GM12878 (cell line): ENCODE measurements around the gene ARHGEF16. TPM values are rescaled to one million over a fixed set of nuclear protein-coding genes. Genes with fewer than 3 reads are reported as not detected.

Experiments used
- ATAC-seq: fragments of 200-7000 bp; cut with Tn5 transposase; 3 replicates; pipeline ENCODE4 v1.9.1; 2020; ENCODE audit warnings: mild to moderate bottlenecking, moderate library complexity
- BruUV-seq: library from RNA; stranded (reverse); fragments of 400-500 nt; replicated peaks from 2 replicates; lab custom pipeline; 2021; lab: Mats Ljungman, UMichigan
- CTCF ChIA-PET: fragments of 300-600 bp; sonication (Branson Sonifier 250); formaldehyde crosslinking; extraction: SDS; loops from one replicate; lab custom pipeline; 2021; ENCODE audit warnings: inconsistent platforms; lab: Yijun Ruan, JAX
- POLR2A ChIA-PET: fragments of 350-600 bp; formaldehyde crosslinking; extraction: SDS; loops from one replicate; lab custom pipeline; 2021; ENCODE audit warnings: inconsistent platforms; lab: Charles Lee
- RAD21 ChIA-PET: fragments of 300-600 bp; sonication (Branson Sonifier 250); formaldehyde crosslinking; loops from one replicate; lab custom pipeline; 2023; ENCODE audit warnings: antibody characterized with exemption; ENCODE audit not compliant: unreplicated experiment; lab: Charles Lee
- SMC1A ChIA-PET: fragments of 300-600 bp; sonication (Branson Sonifier 250); formaldehyde crosslinking; loops from one replicate; lab custom pipeline; 2023; ENCODE audit not compliant: unreplicated experiment, uncharacterized antibody; lab: Charles Lee
- DNase-seq: peaks from one replicate; pipeline ENCODE4 v3.0.0-alpha.2; 2011; ENCODE audit warnings: low read depth, low spot score
- FAIRE-seq: peaks from 3 replicates; lab custom pipeline; 2011; peaks lifted over from hg19 to GRCh38; lab: Jason Lieb, UNC
- H2AFZ ChIP-seq: 2 replicates; pipeline ENCODE4 v1.6.0; 2011; ENCODE audit warnings: low read depth, low read length, control low read depth; ENCODE audit not compliant: control insufficient read depth
- H3K27ac ChIP-seq: 2 replicates; pipeline ENCODE4 v1.5.1; 2011; ENCODE audit warnings: control low read depth; ENCODE audit not compliant: control insufficient read depth, insufficient read depth
- H3K27me3 ChIP-seq, 2 experiments: replicated peaks in 1 of 2; 2 replicates each; pipeline versions ENCODE4 v1.6.0 to v1.6.1; 2011; ENCODE audit warnings: low read length in 1 of 2; ENCODE audit not compliant: control insufficient read depth in 2 of 2, insufficient read depth in 2 of 2
- H3K36me3 ChIP-seq, 2 experiments: 2 replicates each; pipeline ENCODE4 v1.5.1; 2011; ENCODE audit warnings: low read length in 1 of 2; ENCODE audit not compliant: control insufficient read depth in 2 of 2, insufficient read depth in 2 of 2
- H3K4me1 ChIP-seq: 2 replicates; pipeline ENCODE4 v1.6.1; 2011; ENCODE audit warnings: mild to moderate bottlenecking, low read length, moderate library complexity, mixed read lengths; ENCODE audit not compliant: control insufficient read depth, insufficient read depth
- H3K4me2 ChIP-seq: 2 replicates; pipeline ENCODE4 v1.6.0; 2011; ENCODE audit warnings: control low read depth; ENCODE audit not compliant: control insufficient read depth, insufficient read depth
- H3K4me3 ChIP-seq: fragments of 200-600 bp; sonication (generic); 2 replicates; pipeline ENCODE4 v1.5.1; 2016
- H3K79me2 ChIP-seq: 2 replicates; pipeline ENCODE4 v1.6.0; 2011; ENCODE audit warnings: low read length; ENCODE audit not compliant: control insufficient read depth, insufficient read depth
- H3K9ac ChIP-seq: 2 replicates; pipeline ENCODE4 v1.8.0; 2011; ENCODE audit warnings: low read length, control low read depth, mixed read lengths; ENCODE audit not compliant: control insufficient read depth, insufficient read depth
- H3K9me3 ChIP-seq: replicated peaks from 3 replicates; pipeline ENCODE4 v1.5.1; 2011; ENCODE audit warnings: mild to moderate bottlenecking, low read length; ENCODE audit not compliant: control insufficient read depth, insufficient read depth
- H4K20me1 ChIP-seq: 2 replicates; pipeline ENCODE4 v1.6.0; 2011; ENCODE audit not compliant: control insufficient read depth, insufficient read depth
- ATF7 ChIP-seq: fragments of 450-650 bp; IDR thresholded peaks from 2 replicates; pipeline ENCODE4 v1.6.1; 2016; ENCODE audit warnings: low read depth, mild to moderate bottlenecking
- CUX1 ChIP-seq: IDR thresholded peaks from 2 replicates; pipeline ENCODE4 v1.6.1; 2012; ENCODE audit warnings: improper control_type of control experiment, low read depth, low read length; ENCODE audit not compliant: insufficient replicate concordance
- EGR1 ChIP-seq, 2 experiments: IDR thresholded peaks; 1 replicate in 1 of 2; 2 replicates in 1 of 2; pipeline ENCODE4 v1.6.1; 2011 to 2012; ENCODE audit warnings: low read depth in 2 of 2, low read length in 2 of 2, borderline replicate concordance in 1 of 2, mild to moderate bottlenecking in 1 of 2, moderate library complexity in 1 of 2
- FOXK2 ChIP-seq: fragments of 450-650 bp; IDR thresholded peaks from 2 replicates; pipeline ENCODE4 v1.6.1; 2017; ENCODE audit warnings: mild to moderate bottlenecking, moderate library complexity
- GATAD2B ChIP-seq: fragments of 450-650 bp; conservative IDR thresholded peaks from 2 replicates; pipeline ENCODE4 v1.6.1; 2017; ENCODE audit warnings: low read depth, mild to moderate bottlenecking, moderate library complexity
- IKZF2 ChIP-seq, 2 experiments: fragments of 450-650 bp; IDR thresholded peaks; 2 replicates each; pipeline ENCODE4 v1.6.1; 2017; ENCODE audit warnings: mild to moderate bottlenecking in 2 of 2, moderate library complexity in 2 of 2
- JUND ChIP-seq: IDR thresholded peaks from 2 replicates; pipeline ENCODE4 v1.6.1; 2012; ENCODE audit warnings: low read depth, mild to moderate bottlenecking, low read length, improper control_type of control experiment, moderate library complexity
- MEF2B ChIP-seq: fragments of 450-650 bp; IDR thresholded peaks from 2 replicates; pipeline ENCODE4 v1.6.1; 2018; ENCODE audit warnings: mild to moderate bottlenecking, moderate library complexity; ENCODE audit not compliant: partially characterized antibody, poor library complexity, severe bottlenecking
- NRF1 ChIP-seq: conservative IDR thresholded peaks from 2 replicates; pipeline ENCODE4 v1.6.1; 2011; ENCODE audit warnings: mild to moderate bottlenecking, low read depth, low read length, improper control_type of control experiment
- TAF1 ChIP-seq: IDR thresholded peaks from 2 replicates; pipeline ENCODE4 v1.6.1; 2011; ENCODE audit warnings: mild to moderate bottlenecking, low read depth, low read length, borderline replicate concordance
- ZNF217 ChIP-seq: fragments of 450-650 bp; IDR thresholded peaks from 2 replicates; pipeline ENCODE4 v1.6.1; 2017; ENCODE audit warnings: antibody characterized with exemption, mild to moderate bottlenecking
- ZNF24 ChIP-seq: fragments of 450-650 bp; IDR thresholded peaks from 2 replicates; pipeline ENCODE4 v1.6.1; 2017; ENCODE audit warnings: antibody characterized with exemption, mild to moderate bottlenecking
- ZNF384 ChIP-seq: IDR thresholded peaks from 2 replicates; pipeline ENCODE4 v1.6.1; 2012; ENCODE audit warnings: low read depth, mild to moderate bottlenecking, low read length, improper control_type of control experiment, borderline replicate concordance
- WGBS: methylation state at CpG from one replicate; pipeline ENCODE4 v1.1.6; 2016; ENCODE audit warnings: low lambda C conversion rate; ENCODE audit not compliant: insufficient replicate concordance, insufficient coverage; ENCODE audit errors: missing lambda C conversion rate; 5-methylcytosine and 5-hydroxymethylcytosine counted together
- in situ Hi-C: fragments of 300-500 bp; cut with MboI; formaldehyde crosslinking; loops from 9 replicates; pipeline ENCODE4 v1.14.3; 2018; ENCODE audit warnings: mixed read lengths
- intact Hi-C: fragments of 100-400 bp; cut with micrococcal nuclease; formaldehyde crosslinking; loops from one replicate; pipeline ENCODE4 v1.14.2; 2022; ENCODE audit not compliant: unreplicated experiment
- polyA plus RNA-seq, 11 experiments: library from polyadenylated mRNA; depleted of rRNA in 4 of 11; unstranded in 6 of 11; stranded (reverse) in 5 of 11; fragments of >200 nt; fragmentation: Nextera tagmentation in 4 of 11; fragmentation: Illumina TruSeq in 1 of 11; extraction: Ambion mirVana in 4 of 11; extraction: Trizol in 1 of 11; gene quantifications; 1 replicate in 1 of 11; 2 replicates in 10 of 11; pipeline versions ENCODE4 v1.2.1 to v1.2.3, GENCODE V29; 2011 to 2016; ENCODE audit warnings: inconsistent platforms in 2 of 11, missing spikeins in 2 of 11, low read depth in 1 of 11
- total RNA-seq, 4 experiments: library from RNA; depleted of rRNA in 3 of 4; stranded (reverse); fragments of >200 nt in 3 of 4; fragmentation: Illumina TruSeq in 1 of 4; extraction: Trizol in 1 of 4; gene quantifications; 2 replicates each; pipeline versions ENCODE4 v1.2.1 to v1.2.3, GENCODE V29; 2013 to 2021
- TF ChIP-seq, protein P1 (sequence below), 3 experiments: IDR thresholded peaks in 2 of 3; conservative IDR thresholded peaks in 1 of 3; 2 replicates each; pipeline ENCODE4 v1.5.1; 2011; ENCODE audit warnings: low read depth in 3 of 3, low read length in 3 of 3, mild to moderate bottlenecking in 3 of 3, control low read depth in 2 of 3, moderate library complexity in 2 of 3, inconsistent platforms in 1 of 3, mixed read lengths in 1 of 3; ENCODE audit not compliant: control insufficient read depth in 2 of 3, insufficient read depth in 1 of 3; ENCODE audit errors: extremely low read depth in 1 of 3
- TF ChIP-seq, protein P2 (sequence below): IDR thresholded peaks from 2 replicates; pipeline ENCODE4 v1.6.1; 2011; ENCODE audit warnings: mild to moderate bottlenecking, low read depth, low read length, moderate library complexity; ENCODE audit not compliant: insufficient replicate concordance

ARHGEF16 gene
- total and polyA plus RNA-seq, 10 of the 15 experiments (the other 5 are each of a cell fraction or from before 2014, with no cell fraction given) = not detected

GRCh38 chr1:3515774-3516480 is 61.5 kb downstream of the ARHGEF16 start (continued):
- TF ChIP-seq, protein P1, sequence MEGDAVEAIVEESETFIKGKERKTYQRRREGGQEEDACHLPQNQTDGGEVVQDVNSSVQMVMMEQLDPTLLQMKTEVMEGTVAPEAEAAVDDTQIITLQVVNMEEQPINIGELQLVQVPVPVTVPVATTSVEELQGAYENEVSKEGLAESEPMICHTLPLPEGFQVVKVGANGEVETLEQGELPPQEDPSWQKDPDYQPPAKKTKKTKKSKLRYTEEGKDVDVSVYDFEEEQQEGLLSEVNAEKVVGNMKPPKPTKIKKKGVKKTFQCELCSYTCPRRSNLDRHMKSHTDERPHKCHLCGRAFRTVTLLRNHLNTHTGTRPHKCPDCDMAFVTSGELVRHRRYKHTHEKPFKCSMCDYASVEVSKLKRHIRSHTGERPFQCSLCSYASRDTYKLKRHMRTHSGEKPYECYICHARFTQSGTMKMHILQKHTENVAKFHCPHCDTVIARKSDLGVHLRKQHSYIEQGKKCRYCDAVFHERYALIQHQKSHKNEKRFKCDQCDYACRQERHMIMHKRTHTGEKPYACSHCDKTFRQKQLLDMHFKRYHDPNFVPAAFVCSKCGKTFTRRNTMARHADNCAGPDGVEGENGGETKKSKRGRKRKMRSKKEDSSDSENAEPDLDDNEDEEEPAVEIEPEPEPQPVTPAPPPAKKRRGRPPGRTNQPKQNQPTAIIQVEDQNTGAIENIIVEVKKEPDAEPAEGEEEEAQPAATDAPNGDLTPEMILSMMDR (IDR thresholded peaks at IDR 0.05 in 2 of 3, conservative IDR thresholded peaks at IDR 0.05 in 1 of 3; ENCODE audit: control insufficient read depth in 2 of 3, extremely low read depth in 1 of 3, insufficient read depth in 1 of 3, low read depth in 3 of 3, low read length in 3 of 3) = no peak
- TF ChIP-seq, protein P2, sequence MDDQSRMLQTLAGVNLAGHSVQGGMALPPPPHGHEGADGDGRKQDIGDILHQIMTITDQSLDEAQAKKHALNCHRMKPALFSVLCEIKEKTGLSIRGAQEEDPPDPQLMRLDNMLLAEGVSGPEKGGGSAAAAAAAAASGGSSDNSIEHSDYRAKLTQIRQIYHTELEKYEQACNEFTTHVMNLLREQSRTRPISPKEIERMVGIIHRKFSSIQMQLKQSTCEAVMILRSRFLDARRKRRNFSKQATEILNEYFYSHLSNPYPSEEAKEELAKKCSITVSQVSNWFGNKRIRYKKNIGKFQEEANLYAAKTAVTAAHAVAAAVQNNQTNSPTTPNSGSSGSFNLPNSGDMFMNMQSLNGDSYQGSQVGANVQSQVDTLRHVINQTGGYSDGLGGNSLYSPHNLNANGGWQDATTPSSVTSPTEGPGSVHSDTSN = no peak
- TF ChIP-seq TAF1 (no peak), MEF2B (no peak), JUND (no peak), ZNF24 (no peak), ATF7 (no peak), IKZF2 (IDR thresholded peaks at IDR 0.05) (no peak)

DNA sequence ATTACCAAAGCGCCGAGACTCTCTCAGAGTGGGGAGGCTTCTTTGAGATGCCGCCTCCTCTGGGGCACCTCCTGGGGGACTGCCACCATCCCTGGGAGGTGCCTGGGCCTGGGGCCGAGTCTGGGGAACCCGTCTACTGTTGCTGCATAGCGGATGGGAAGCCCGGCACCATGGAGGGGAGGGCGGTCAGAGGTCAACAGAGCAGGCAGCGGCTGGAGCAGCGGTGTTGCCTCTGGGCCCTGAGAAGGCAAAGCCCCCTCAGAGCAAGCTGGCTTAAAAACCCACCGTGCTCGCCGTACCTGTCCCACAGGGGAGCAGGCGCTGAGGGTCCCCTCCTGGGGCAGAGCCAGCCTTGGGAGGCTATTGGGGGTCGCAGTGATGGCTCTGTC is 62.0 kb downstream of the ARHGEF16 start:
- Histone ChIP-seq H3K27ac (no peak overlapping the region), H3K4me2 (no peak overlapping the region), H3K79me2 (no peaks in the 10 kb centered on the region), H2AFZ (no peak overlapping the region), H3K9ac (no peak overlapping the region), H3K4me3 (no peak overlapping the region), H3K9me3 (no peaks in the 10 kb centered on the region; the same call in 2 of the 3 replicates), H3K4me1 (no peaks in the 10 kb centered on the region), H3K36me3 (no peaks in the 10 kb centered on the region), H4K20me1 (no peaks in the 10 kb centered on the region), H3K27me3 (no peaks in the 10 kb centered on the region)
- POLR2A ChIA-PET = no interaction called here
- no TSS peak for BruUV-seq
- SMC1A ChIA-PET = no interaction called here
- CTCF ChIA-PET = no interaction called here
- ATAC-seq (no peak), DNase-seq (no peak), FAIRE-seq (no peak)
- 40% methylated on average over 15 of the region's 15 CpGs for WGBS
- intact Hi-C loops = no loop called here
- in situ Hi-C loops = no loop called here
- RAD21 ChIA-PET = no interaction called here
- no peak for TF ChIP-seq GATAD2B
- no peak for TF ChIP-seq CUX1
- no peak for TF ChIP-seq ZNF384
- TF ChIP-seq FOXK2 = no peak
- no peak for TF ChIP-seq ZNF217
- TF ChIP-seq EGR1 (IDR thresholded peaks at IDR 0.05; ENCODE audit: borderline replicate concordance in 1 of 2, low read depth in 2 of 2, low read length in 2 of 2) = no peak
- TF ChIP-seq NRF1 = no peak
